K562 (cell line): ENCODE measurements around the gene TAF3. TPM values are rescaled to one million over a fixed set of nuclear protein-coding genes. Genes with fewer than 3 reads are reported as not detected.

ENCODE experiments used
- ARID3A ChIP-seq: IDR thresholded peaks from 2 replicates; pipeline ENCODE4 v1.6.1; 2012; ENCODE audit warnings: low read depth, low read length, improper control_type of control experiment, borderline replicate concordance
- ASH1L ChIP-seq: fragments of 450-650 bp; IDR thresholded peaks from 2 replicates; pipeline ENCODE4 v1.6.1; 2018; ENCODE audit warnings: borderline replicate concordance, mild to moderate bottlenecking, low read depth; ENCODE audit not compliant: partially characterized antibody
- CBX2 ChIP-seq: fragments of 200-600 bp; sonication (generic); IDR thresholded peaks from one replicate; pipeline ENCODE4 v1.6.1; 2012; ENCODE audit warnings: mild to moderate bottlenecking, low read length, inconsistent platforms; ENCODE audit not compliant: insufficient read depth, poor library complexity, severe bottlenecking
- CTBP1 ChIP-seq: fragments of 450-650 bp; IDR thresholded peaks from 2 replicates; pipeline ENCODE4 v1.6.1; 2016; ENCODE audit warnings: borderline replicate concordance
- EP300 ChIP-seq: IDR thresholded peaks from 2 replicates; pipeline ENCODE4 v1.6.1; 2012; ENCODE audit warnings: low read length, improper control_type of control experiment
- FOXJ2 ChIP-seq: fragments of 200-800 bp; sonication (Bioruptor generic); IDR thresholded peaks from 2 replicates; pipeline ENCODE4 v1.6.1; 2016; ENCODE audit warnings: missing genetic modification characterization, missing compliant biosample characterization
- HMBOX1 ChIP-seq: sonication (generic); IDR thresholded peaks from 2 replicates; pipeline ENCODE4 v1.6.1; 2016
- JUND ChIP-seq, 2 experiments: IDR thresholded peaks; 2 replicates in 1 of 2; 3 replicates in 1 of 2; pipeline ENCODE4 v1.6.1; 2011; ENCODE audit warnings: borderline replicate concordance in 2 of 2, low read depth in 2 of 2, low read length in 2 of 2, improper control_type of control experiment in 1 of 2, missing biosample characterization in 1 of 2, missing genetic modification characterization in 1 of 2, missing genetic modification reagents in 1 of 2
- SOX6 ChIP-seq: fragments of 450-650 bp; IDR thresholded peaks from 2 replicates; pipeline ENCODE4 v1.6.1; 2014; ENCODE audit warnings: mild to moderate bottlenecking
- polyA plus RNA-seq, 8 experiments: library from polyadenylated mRNA; depleted of rRNA in 4 of 8; stranded (reverse) in 5 of 8; unstranded in 3 of 8; fragments of >200 nt; fragmentation: Nextera tagmentation in 2 of 8; fragmentation: Illumina TruSeq in 1 of 8; extraction: Ambion mirVana in 2 of 8; extraction: Trizol in 1 of 8; gene quantifications; 2 replicates each; pipeline versions ENCODE4 v1.2.1 to v1.2.3, GENCODE V29; 2011 to 2014; ENCODE audit warnings: inconsistent platforms in 1 of 8, missing spikeins in 1 of 8
- total RNA-seq, 7 experiments: library from RNA; depleted of rRNA in 6 of 7; stranded (reverse); fragments of >200 nt in 6 of 7; fragmentation: Illumina TruSeq in 2 of 7; extraction: Trizol in 2 of 7; gene quantifications; 2 replicates each; pipeline versions ENCODE4 v1.2.1 to v1.2.3, GENCODE V29; 2011 to 2021; ENCODE audit warnings: low replicate concordance in 1 of 7

TAF3 gene
- total and polyA plus RNA-seq, 9 of the 15 experiments (the other 6 are each of a cell fraction or from before 2014, with no cell fraction given), result 1.5 to 9.9 (median 4.1) TPM

- TF ChIP-seq EP300 (peak; percentile 38; the same call in 1 of the 2 replicates), ARID3A (no peak), ASH1L (no peak), SOX6 (0 out of 2 replicates have a peak, but pooled peaks have one; percentile 23), CBX2 (no peak), HMBOX1 (peak; percentile 77), JUND (IDR thresholded peaks at IDR 0.05; ENCODE audit: borderline replicate concordance, low read depth, low read length) (peak; percentile 18; the same call in 1 of the 2 replicates), JUND (tag; IDR thresholded peaks at IDR 0.05; ENCODE audit: borderline replicate concordance, low read depth, low read length) (peak; percentile 22; the same call in 1 of the 3 replicates), CTBP1 (peak; percentile 47; the same call in 1 of the 2 replicates), FOXJ2 (tag) (peak; percentile 73)
These were observed 148.7 kb downstream of the TAF3 start (continued) for GRCh38 chr10:7967035-7967434.
